HL-60 (cell line): ENCODE measurements around the gene EDARADD.
A peak's percentile ranks its signal among the peaks of the same experiment; 100 is the strongest.

ENCODE experiments used
- DNase-seq, 2 experiments: peaks; one replicate each; pipeline ENCODE4 v3.0.0-alpha.2; 2010 to 2020; ENCODE audit warnings: low read depth in 1 of 2, low spot score in 1 of 2
- H3K27ac ChIP-seq: fragments of 250-450 bp; sonication (Bioruptor Pico); replicated peaks from 2 replicates; pipeline ENCODE4 v1.5.1; 2020; ENCODE audit warnings: mild to moderate bottlenecking, moderate library complexity
- H3K27me3 ChIP-seq: fragments of 250-450 bp; sonication (Bioruptor Pico); 2 replicates; pipeline ENCODE4 v1.5.1; 2021; ENCODE audit warnings: mild to moderate bottlenecking, moderate library complexity; ENCODE audit not compliant: insufficient read depth, poor library complexity, severe bottlenecking
- H3K4me3 ChIP-seq: replicated peaks from 2 replicates; pipeline ENCODE4 v1.5.1; 2011; ENCODE audit warnings: mild to moderate bottlenecking, control low read depth, low read length; ENCODE audit not compliant: insufficient read depth
- GABPA ChIP-seq: IDR thresholded peaks from 2 replicates; pipeline ENCODE4 v1.6.1; 2012; ENCODE audit warnings: low read depth
- POLR2AphosphoS5 ChIP-seq: IDR thresholded peaks from 2 replicates; pipeline ENCODE4 v1.6.1; 2012; ENCODE audit warnings: low read depth
- SPI1 ChIP-seq: IDR thresholded peaks from 2 replicates; pipeline ENCODE4 v1.6.1; 2012; ENCODE audit warnings: low read depth, mild to moderate bottlenecking, borderline replicate concordance
- TF ChIP-seq, protein P1 (sequence below): IDR thresholded peaks from one replicate; pipeline ENCODE4 v1.5.1; 2011; ENCODE audit warnings: low read length, control low read depth, inconsistent platforms; ENCODE audit not compliant: insufficient read depth
- TF ChIP-seq, protein P2 (sequence below): IDR thresholded peaks from 2 replicates; pipeline ENCODE4 v1.6.1; 2012; ENCODE audit warnings: low read depth; ENCODE audit not compliant: insufficient replicate concordance

EDARADD gene

DNA sequence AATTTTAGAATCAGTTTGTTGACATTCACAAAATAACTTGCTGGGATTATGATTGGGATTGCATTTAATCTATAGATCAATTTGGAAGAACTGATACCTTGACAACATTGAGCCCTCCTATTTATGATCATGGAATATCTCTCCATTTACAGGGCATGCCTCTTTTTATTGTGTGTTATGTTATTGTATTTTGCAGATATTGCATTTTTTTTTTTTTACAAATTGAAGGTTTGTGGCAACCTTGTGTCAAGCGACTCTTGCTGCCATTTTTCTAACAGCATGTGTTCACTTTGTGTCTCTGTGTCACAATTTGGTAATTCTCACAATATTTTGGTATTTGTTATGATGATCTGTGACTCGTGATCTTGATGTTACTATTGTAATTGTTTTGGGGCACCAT, 46.3 kb downstream of the EDARADD start:
- TF ChIP-seq, protein P1, sequence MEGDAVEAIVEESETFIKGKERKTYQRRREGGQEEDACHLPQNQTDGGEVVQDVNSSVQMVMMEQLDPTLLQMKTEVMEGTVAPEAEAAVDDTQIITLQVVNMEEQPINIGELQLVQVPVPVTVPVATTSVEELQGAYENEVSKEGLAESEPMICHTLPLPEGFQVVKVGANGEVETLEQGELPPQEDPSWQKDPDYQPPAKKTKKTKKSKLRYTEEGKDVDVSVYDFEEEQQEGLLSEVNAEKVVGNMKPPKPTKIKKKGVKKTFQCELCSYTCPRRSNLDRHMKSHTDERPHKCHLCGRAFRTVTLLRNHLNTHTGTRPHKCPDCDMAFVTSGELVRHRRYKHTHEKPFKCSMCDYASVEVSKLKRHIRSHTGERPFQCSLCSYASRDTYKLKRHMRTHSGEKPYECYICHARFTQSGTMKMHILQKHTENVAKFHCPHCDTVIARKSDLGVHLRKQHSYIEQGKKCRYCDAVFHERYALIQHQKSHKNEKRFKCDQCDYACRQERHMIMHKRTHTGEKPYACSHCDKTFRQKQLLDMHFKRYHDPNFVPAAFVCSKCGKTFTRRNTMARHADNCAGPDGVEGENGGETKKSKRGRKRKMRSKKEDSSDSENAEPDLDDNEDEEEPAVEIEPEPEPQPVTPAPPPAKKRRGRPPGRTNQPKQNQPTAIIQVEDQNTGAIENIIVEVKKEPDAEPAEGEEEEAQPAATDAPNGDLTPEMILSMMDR, result no peak
- no peak for TF ChIP-seq SPI1
- no peaks in the 10 kb centered on the region for H3K27me3 ChIP-seq
- no peak overlapping the region for H3K4me3 ChIP-seq
- no peak for DNase-seq
- H3K27ac ChIP-seq, result no peak overlapping the region

GRCh38 chr1:236450779-236451178, 56.7 kb downstream of the EDARADD start:
- Histone ChIP-seq H3K27ac (no peak overlapping the region), H3K27me3 (no peaks in the 10 kb centered on the region), H3K4me3 (no peak overlapping the region)
- no peak for TF ChIP-seq GABPA
- no peak for TF ChIP-seq POLR2AphosphoS5
- no peak for TF ChIP-seq SPI1
- TF ChIP-seq, protein P2, sequence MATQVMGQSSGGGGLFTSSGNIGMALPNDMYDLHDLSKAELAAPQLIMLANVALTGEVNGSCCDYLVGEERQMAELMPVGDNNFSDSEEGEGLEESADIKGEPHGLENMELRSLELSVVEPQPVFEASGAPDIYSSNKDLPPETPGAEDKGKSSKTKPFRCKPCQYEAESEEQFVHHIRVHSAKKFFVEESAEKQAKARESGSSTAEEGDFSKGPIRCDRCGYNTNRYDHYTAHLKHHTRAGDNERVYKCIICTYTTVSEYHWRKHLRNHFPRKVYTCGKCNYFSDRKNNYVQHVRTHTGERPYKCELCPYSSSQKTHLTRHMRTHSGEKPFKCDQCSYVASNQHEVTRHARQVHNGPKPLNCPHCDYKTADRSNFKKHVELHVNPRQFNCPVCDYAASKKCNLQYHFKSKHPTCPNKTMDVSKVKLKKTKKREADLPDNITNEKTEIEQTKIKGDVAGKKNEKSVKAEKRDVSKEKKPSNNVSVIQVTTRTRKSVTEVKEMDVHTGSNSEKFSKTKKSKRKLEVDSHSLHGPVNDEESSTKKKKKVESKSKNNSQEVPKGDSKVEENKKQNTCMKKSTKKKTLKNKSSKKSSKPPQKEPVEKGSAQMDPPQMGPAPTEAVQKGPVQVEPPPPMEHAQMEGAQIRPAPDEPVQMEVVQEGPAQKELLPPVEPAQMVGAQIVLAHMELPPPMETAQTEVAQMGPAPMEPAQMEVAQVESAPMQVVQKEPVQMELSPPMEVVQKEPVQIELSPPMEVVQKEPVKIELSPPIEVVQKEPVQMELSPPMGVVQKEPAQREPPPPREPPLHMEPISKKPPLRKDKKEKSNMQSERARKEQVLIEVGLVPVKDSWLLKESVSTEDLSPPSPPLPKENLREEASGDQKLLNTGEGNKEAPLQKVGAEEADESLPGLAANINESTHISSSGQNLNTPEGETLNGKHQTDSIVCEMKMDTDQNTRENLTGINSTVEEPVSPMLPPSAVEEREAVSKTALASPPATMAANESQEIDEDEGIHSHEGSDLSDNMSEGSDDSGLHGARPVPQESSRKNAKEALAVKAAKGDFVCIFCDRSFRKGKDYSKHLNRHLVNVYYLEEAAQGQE, result no peak
- TF ChIP-seq, protein P1, result no peak
- no peak for DNase-seq

GRCh38 chr1:236451796-236452373, 57.8 kb downstream of the EDARADD start:
- no peaks in the 10 kb centered on the region for H3K27me3 ChIP-seq
- peak; percentile 6 to 32 for DNase-seq
- no peak overlapping the region for H3K4me3 ChIP-seq
- TF ChIP-seq, protein P1, result peak; percentile 30
- TF ChIP-seq GABPA, result no peak
- no peak overlapping the region for H3K27ac ChIP-seq

- Histone ChIP-seq H3K27me3 (no peaks in the 10 kb centered on the region), H3K4me3 (no peak overlapping the region), H3K27ac (no peak overlapping the region)
- no peak for DNase-seq
- TF ChIP-seq POLR2AphosphoS5, result no peak
- no peak for TF ChIP-seq GABPA
- TF ChIP-seq, protein P2, result no peak
- no peak for TF ChIP-seq SPI1
- TF ChIP-seq, protein P1, result no peak
Measured at GRCh38 chr1:236455243-236455642, 61.2 kb downstream of the EDARADD start.
